Panc1 (cell line): ENCODE data around the gene ZNF557. TPM values are rescaled to one million over a fixed set of nuclear protein-coding genes. Genes with fewer than 3 reads are reported as not detected.

Experiments
- ATAC-seq: fragments of 200-7000 bp; cut with Tn5 transposase; 2 replicates; pipeline ENCODE4 v1.9.1; 2020; ENCODE audit warnings: mild to moderate bottlenecking, moderate library complexity
- BruUV-seq: library from RNA; stranded (reverse); fragments of 400-500 nt; replicated peaks from 2 replicates; lab custom pipeline; 2021; lab: Mats Ljungman, UMichigan
- CTCF ChIA-PET: fragments of 300-600 bp; sonication (Branson Sonifier 250); formaldehyde crosslinking; loops from one replicate; lab custom pipeline; 2022; ENCODE audit warnings: antibody characterized with exemption; lab: Charles Lee
- POLR2A ChIA-PET: fragments of 300-600 bp; sonication (Branson Sonifier 250); formaldehyde crosslinking; loops from one replicate; lab custom pipeline; 2022; ENCODE audit warnings: antibody characterized with exemption; lab: Charles Lee
- DNase-seq: peaks from one replicate; pipeline ENCODE4 v3.0.0-alpha.2; 2010; ENCODE audit warnings: low read depth, low spot score
- H3K27ac ChIP-seq: 2 replicates; pipeline ENCODE4 v1.5.1; 2011; ENCODE audit warnings: mild to moderate bottlenecking, low read length, inconsistent platforms
- H3K27me3 ChIP-seq: fragments of 200-500 bp; sonication (Bioruptor generic); 2 replicates; pipeline ENCODE4 v1.6.0; 2014; ENCODE audit warnings: low read length, inconsistent platforms; ENCODE audit not compliant: control insufficient read depth, insufficient read depth
- H3K36me3 ChIP-seq: fragments of 200-500 bp; sonication (Bioruptor generic); 2 replicates; pipeline ENCODE4 v1.5.1; 2014; ENCODE audit warnings: inconsistent platforms, mild to moderate bottlenecking, low read length, moderate library complexity; ENCODE audit not compliant: control insufficient read depth, insufficient read depth
- H3K4me1 ChIP-seq: 2 replicates; pipeline ENCODE4 v1.5.1; 2011; ENCODE audit warnings: inconsistent platforms, mild to moderate bottlenecking, low read length, moderate library complexity; ENCODE audit not compliant: control insufficient read depth, insufficient read depth
- H3K4me3 ChIP-seq, 2 experiments: 2 replicates each; pipeline ENCODE4 v1.5.1; 2011 to 2012; ENCODE audit warnings: low read depth in 2 of 2, low read length in 2 of 2, mild to moderate bottlenecking in 2 of 2, inconsistent platforms in 1 of 2, moderate library complexity in 1 of 2
- H3K9me3 ChIP-seq: fragments of 200-500 bp; sonication (Bioruptor generic); 2 replicates; pipeline ENCODE4 v1.5.1; 2014; ENCODE audit warnings: low read depth, mild to moderate bottlenecking, inconsistent platforms, low read length, moderate library complexity; ENCODE audit not compliant: control insufficient read depth, insufficient read depth
- POLR2AphosphoS5 ChIP-seq: IDR thresholded peaks from 2 replicates; pipeline ENCODE4 v1.6.1; 2012; ENCODE audit warnings: mild to moderate bottlenecking, low read depth, low read length, moderate library complexity
- SIN3A ChIP-seq: IDR thresholded peaks from 2 replicates; pipeline ENCODE4 v1.6.1; 2012; ENCODE audit warnings: low read depth, mild to moderate bottlenecking, low read length, moderate library complexity, borderline replicate concordance; ENCODE audit not compliant: insufficient read depth
- TCF7L2 ChIP-seq: IDR thresholded peaks from 2 replicates; pipeline ENCODE4 v1.6.1; 2011; ENCODE audit warnings: mild to moderate bottlenecking, low read depth, low read length, inconsistent platforms
- in situ Hi-C: cut with HindIII; loops from 2 replicates; pipeline ENCODE4 v1.10.0; 2016; ENCODE audit warnings: low sequenced_read_pairs, low pct_unique_long_range_greater_than_20kb
- intact Hi-C: fragments of 100-400 bp; cut with micrococcal nuclease; formaldehyde crosslinking; loops from one replicate; pipeline ENCODE4 v1.10.0; 2022; ENCODE audit not compliant: unreplicated experiment
- total RNA-seq: library from RNA; stranded (reverse); gene quantifications from one replicate; pipeline ENCODE4 v1.2.1, GENCODE V29; 2021; ENCODE audit not compliant: unreplicated experiment
- TF ChIP-seq, protein P1 (sequence below): fragments of 450-650 bp; IDR thresholded peaks from 2 replicates; pipeline ENCODE4 v1.5.1; 2017; ENCODE audit warnings: mild to moderate bottlenecking
- TF ChIP-seq, protein P2 (sequence below), 2 experiments: IDR thresholded peaks; 2 replicates each; pipeline ENCODE4 v1.6.1; 2011 to 2012; ENCODE audit warnings: low read depth in 2 of 2, control low read depth in 1 of 2, low read length in 1 of 2, mild to moderate bottlenecking in 1 of 2, moderate library complexity in 1 of 2; ENCODE audit not compliant: insufficient read depth in 1 of 2

Gene ZNF557
- total RNA-seq, 1 experiment from 2014 or later = 7.6 TPM

DNA sequence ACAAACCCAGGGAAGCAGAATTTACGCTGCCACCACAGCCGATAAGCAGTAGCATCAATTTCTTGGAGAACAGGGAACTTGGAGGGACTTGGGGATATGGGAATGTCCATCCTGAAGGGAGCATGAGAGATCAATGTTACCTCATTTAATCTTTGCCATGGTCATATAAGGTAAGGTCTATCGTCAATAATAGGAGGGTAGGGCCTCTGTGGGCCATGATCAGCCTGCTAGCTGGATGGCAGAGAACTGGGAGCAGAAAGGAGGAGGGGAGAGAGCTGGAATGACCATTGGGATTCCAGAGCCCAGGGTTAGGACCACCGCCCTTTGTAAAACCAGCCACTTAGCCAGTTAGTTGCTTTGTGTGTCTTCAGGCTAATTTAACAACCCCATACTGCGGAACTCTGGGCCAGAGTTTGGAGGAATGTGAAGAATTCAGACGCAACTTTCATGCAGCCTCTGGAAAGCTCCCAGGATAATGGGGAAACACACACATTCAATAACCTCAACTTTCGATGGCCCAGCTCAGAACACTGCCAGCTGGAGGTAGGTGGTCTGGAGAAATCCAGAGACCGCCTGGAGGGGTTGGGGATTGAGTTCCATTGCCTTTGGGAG is 40.3 kb downstream of the ZNF557 start:
- Histone ChIP-seq H3K4me1 (no peaks in the 10 kb centered on the region), H3K9me3 (no peaks in the 10 kb centered on the region), H3K36me3 (no peaks in the 10 kb centered on the region), H3K27ac (no peak overlapping the region), H3K4me3 (no peak overlapping the region), H3K27me3 (no peaks in the 10 kb centered on the region)
- POLR2A ChIA-PET = no interaction called here
- intact Hi-C loops = no loop called here
- BruUV-seq = no TSS peak
- CTCF ChIA-PET = no interaction called here
- ATAC-seq = no peak
- in situ Hi-C loops = no loop called here
- TF ChIP-seq, protein P1, sequence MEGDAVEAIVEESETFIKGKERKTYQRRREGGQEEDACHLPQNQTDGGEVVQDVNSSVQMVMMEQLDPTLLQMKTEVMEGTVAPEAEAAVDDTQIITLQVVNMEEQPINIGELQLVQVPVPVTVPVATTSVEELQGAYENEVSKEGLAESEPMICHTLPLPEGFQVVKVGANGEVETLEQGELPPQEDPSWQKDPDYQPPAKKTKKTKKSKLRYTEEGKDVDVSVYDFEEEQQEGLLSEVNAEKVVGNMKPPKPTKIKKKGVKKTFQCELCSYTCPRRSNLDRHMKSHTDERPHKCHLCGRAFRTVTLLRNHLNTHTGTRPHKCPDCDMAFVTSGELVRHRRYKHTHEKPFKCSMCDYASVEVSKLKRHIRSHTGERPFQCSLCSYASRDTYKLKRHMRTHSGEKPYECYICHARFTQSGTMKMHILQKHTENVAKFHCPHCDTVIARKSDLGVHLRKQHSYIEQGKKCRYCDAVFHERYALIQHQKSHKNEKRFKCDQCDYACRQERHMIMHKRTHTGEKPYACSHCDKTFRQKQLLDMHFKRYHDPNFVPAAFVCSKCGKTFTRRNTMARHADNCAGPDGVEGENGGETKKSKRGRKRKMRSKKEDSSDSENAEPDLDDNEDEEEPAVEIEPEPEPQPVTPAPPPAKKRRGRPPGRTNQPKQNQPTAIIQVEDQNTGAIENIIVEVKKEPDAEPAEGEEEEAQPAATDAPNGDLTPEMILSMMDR = no peak
- no peak for TF ChIP-seq POLR2AphosphoS5
- TF ChIP-seq, protein P2, sequence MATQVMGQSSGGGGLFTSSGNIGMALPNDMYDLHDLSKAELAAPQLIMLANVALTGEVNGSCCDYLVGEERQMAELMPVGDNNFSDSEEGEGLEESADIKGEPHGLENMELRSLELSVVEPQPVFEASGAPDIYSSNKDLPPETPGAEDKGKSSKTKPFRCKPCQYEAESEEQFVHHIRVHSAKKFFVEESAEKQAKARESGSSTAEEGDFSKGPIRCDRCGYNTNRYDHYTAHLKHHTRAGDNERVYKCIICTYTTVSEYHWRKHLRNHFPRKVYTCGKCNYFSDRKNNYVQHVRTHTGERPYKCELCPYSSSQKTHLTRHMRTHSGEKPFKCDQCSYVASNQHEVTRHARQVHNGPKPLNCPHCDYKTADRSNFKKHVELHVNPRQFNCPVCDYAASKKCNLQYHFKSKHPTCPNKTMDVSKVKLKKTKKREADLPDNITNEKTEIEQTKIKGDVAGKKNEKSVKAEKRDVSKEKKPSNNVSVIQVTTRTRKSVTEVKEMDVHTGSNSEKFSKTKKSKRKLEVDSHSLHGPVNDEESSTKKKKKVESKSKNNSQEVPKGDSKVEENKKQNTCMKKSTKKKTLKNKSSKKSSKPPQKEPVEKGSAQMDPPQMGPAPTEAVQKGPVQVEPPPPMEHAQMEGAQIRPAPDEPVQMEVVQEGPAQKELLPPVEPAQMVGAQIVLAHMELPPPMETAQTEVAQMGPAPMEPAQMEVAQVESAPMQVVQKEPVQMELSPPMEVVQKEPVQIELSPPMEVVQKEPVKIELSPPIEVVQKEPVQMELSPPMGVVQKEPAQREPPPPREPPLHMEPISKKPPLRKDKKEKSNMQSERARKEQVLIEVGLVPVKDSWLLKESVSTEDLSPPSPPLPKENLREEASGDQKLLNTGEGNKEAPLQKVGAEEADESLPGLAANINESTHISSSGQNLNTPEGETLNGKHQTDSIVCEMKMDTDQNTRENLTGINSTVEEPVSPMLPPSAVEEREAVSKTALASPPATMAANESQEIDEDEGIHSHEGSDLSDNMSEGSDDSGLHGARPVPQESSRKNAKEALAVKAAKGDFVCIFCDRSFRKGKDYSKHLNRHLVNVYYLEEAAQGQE (IDR thresholded peaks at IDR 0.05; ENCODE audit: insufficient read depth in 1 of 2, low read depth in 2 of 2, low read length in 1 of 2) = no peak
- TF ChIP-seq SIN3A = no peak
- TF ChIP-seq TCF7L2 = no peak
- no peak for DNase-seq

DNA sequence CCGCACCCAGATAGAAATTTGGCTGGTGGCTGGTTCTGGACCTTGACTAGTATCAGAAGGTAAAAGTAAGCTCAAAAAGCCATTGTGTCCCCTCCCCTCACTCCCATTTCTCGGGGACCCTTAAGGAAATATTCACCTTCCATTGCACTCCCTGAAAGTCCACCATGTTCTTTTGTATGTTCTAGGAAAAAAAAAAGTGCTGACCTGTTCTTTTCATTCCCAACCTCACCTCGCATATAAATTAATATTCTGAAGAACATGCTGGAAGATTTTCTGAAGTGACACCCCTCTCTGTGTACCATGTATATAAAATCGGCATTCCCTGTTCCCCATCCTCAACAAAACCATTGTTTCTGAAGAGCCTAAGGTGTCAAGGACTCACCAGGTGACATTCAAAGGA is 43.2 kb downstream of the ZNF557 start:
- no peak overlapping the region for H3K4me3 ChIP-seq
- no TSS peak for BruUV-seq
- H3K4me1 ChIP-seq = no peaks in the 10 kb centered on the region
- DNase-seq = no peak
- CTCF ChIA-PET = no interaction called here
- no peak overlapping the region for H3K27ac ChIP-seq
- H3K27me3 ChIP-seq = 0 out of 2 replicates have a peak, but pooled peaks cover 2% of the 10 kb centered on the region
- intact Hi-C loops (no loop called here), in situ Hi-C loops (no loop called here)
- H3K9me3 ChIP-seq = no peaks in the 10 kb centered on the region
- POLR2A ChIA-PET = no interaction called here
- no peak for TF ChIP-seq SIN3A
- TF ChIP-seq, protein P2 (IDR thresholded peaks at IDR 0.05; ENCODE audit: insufficient read depth in 1 of 2, low read depth in 2 of 2, low read length in 1 of 2) = no peak
- TF ChIP-seq POLR2AphosphoS5 = no peak
- TF ChIP-seq TCF7L2 = no peak
- TF ChIP-seq, protein P1 = no peak
- no peak for ATAC-seq
- no peaks in the 10 kb centered on the region for H3K36me3 ChIP-seq
